Measurements from ENCODE around the gene ATP11C.
"Not testable (repeated sequence)": the region's sequence is repeated elsewhere in the genome, so short reads cannot be mapped to it uniquely, and the experiment has no call there.

ATP11C gene

DNA sequence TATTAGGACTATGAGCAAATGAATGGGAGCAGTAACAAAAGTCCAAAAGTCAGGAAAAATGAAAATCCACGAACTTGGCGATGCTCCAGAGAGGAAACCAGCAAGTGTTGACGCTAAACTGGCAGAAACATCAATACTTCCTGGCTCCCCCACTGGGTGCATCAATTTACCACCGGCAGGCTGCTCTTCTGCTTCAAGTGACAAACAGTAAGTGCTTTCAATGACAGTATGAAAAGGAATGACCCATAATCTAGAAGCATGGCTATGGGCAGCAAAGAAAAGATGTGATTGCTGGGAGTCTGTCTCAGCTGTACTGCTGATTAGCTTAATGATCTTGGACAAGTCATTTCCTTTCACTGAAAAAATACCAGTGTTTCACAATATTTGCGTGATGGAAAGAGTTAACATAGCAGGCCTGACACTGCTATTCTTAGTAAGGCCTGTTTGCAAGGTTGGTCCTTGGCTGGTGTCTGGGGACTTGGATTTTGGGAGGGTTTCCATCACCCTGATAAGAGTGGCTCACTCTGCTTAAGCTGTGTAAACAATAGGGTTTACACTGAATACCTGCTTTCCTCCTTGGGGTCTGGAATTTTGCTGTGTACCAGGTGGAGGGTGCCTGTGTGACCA is 8.7 kb downstream of the ATP11C start:
- TF ChIP-seq, protein P1, sequence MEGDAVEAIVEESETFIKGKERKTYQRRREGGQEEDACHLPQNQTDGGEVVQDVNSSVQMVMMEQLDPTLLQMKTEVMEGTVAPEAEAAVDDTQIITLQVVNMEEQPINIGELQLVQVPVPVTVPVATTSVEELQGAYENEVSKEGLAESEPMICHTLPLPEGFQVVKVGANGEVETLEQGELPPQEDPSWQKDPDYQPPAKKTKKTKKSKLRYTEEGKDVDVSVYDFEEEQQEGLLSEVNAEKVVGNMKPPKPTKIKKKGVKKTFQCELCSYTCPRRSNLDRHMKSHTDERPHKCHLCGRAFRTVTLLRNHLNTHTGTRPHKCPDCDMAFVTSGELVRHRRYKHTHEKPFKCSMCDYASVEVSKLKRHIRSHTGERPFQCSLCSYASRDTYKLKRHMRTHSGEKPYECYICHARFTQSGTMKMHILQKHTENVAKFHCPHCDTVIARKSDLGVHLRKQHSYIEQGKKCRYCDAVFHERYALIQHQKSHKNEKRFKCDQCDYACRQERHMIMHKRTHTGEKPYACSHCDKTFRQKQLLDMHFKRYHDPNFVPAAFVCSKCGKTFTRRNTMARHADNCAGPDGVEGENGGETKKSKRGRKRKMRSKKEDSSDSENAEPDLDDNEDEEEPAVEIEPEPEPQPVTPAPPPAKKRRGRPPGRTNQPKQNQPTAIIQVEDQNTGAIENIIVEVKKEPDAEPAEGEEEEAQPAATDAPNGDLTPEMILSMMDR (IDR thresholded peaks at IDR 0.05; ENCODE audit: insufficient read depth, missing control alignments) = no peak
- FAIRE-seq (no peak), DNase-seq (ENCODE audit: insufficient read length, low spot score) (no peak)

DNA sequence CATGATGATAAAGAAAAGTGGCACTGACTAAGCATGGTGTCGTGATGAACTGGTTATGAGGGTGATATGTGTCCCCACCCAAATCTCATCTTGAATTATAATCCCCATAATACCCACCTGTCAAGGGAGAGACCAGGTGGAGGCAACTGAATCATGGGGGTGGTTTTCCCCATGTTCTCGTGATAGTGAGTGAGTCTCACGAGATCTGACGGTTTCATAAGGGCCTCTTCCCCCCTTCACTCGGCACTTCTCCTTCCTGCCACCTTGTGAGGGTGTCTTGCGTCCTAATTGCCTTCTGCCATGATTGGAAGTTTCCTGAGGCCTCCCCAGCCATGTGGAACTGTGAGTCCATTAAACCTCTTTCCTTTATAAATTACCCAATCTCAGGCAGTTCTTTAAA is 11.7 kb downstream of the ATP11C start:
- not testable (repeated sequence) for DNase-seq (ENCODE audit: insufficient read length, low spot score); FAIRE-seq

DNA sequence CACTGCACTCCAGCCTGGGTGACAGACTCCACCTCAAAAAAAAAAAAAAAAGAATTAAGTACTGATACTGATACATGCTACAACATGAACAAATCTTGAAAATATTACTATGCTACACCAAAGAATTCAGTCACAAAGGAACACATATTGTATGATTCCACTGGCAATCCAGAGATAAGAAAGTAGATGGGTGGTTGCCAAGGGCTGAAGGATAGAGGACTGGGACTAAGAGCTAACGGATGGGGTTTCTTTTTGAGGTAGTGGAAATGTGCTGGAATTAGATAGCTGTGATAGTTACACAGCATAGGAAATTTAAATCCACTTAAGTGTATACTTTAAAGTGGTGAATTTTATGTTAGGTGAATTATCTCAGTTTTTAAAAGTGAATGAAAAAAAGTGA is 12.5 kb downstream of the ATP11C start:
- TF ChIP-seq, protein P1 (IDR thresholded peaks at IDR 0.05; ENCODE audit: insufficient read depth, missing control alignments) = no peak
- DNase-seq (ENCODE audit: insufficient read length, low spot score) (no peak), FAIRE-seq (no peak)

DNA sequence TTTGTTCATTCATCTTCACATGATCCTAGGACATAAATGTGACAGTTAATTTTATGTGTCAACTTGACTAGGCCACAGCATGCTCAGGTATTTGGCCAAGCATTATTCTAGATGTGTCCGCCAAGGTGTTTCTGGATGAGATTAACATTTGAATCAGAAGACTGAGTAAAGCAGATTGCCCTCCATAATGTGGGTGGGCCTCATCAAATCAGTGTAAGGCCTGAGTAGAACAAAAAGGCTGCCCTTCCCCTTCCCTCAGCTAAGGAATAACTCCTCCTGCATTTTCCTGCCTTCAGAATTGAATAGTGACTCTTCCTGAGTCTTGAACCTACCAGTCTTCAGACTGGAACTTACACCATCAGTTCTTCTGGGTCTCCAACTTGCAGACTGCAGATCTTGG is 18.4 kb downstream of the ATP11C start:
- FAIRE-seq (no peak), DNase-seq (ENCODE audit: insufficient read length, low spot score) (no peak)
- TF ChIP-seq, protein P1 (IDR thresholded peaks at IDR 0.05; ENCODE audit: insufficient read depth, missing control alignments) = no peak

DNA sequence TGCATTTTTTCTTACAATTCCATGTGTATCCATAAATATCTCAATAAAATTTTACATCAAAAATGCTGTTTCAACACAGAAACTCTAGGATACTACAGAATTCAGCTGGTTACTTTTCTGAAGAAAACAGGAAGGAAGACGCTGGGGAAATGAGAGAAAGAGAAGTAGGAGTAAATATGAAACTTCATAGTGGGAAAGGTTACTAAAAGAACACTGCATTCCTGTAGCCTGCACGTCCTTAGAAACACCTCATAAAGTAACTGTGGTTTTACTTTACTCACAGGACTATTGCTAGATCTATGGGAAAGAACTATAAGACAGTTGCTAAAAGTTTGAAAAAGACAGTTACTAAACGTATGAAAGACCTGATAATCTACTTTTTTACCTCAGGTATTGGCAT is 23.1 kb downstream of the ATP11C start:
- TF ChIP-seq, protein P1 (IDR thresholded peaks at IDR 0.05; ENCODE audit: insufficient read depth, missing control alignments) = no peak
- DNase-seq (ENCODE audit: insufficient read length, low spot score) (no peak), FAIRE-seq (no peak)

DNA sequence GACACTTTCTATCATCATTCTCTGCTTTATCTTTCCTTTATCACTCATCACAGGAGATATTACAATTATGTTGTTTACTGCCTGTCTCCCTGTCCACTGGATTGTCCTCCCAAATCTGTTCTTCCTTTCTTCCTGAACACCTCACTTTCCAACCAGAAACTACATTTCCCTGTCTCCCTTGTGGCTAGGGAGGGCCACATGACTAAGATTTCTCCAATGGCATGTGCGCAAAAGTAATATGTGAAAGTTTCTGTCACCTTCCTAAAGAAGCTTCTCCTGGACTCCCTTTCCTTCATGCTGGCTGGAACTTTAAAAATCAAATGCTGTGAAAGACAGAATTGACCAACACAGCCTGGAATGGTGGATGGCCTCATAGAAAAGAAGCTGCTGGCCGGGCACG is 25.8 kb downstream of the ATP11C start:
- TF ChIP-seq, protein P1 (IDR thresholded peaks at IDR 0.05; ENCODE audit: insufficient read depth, missing control alignments) = no peak
- FAIRE-seq (no peak), DNase-seq (ENCODE audit: insufficient read length, low spot score) (no peak)

DNA sequence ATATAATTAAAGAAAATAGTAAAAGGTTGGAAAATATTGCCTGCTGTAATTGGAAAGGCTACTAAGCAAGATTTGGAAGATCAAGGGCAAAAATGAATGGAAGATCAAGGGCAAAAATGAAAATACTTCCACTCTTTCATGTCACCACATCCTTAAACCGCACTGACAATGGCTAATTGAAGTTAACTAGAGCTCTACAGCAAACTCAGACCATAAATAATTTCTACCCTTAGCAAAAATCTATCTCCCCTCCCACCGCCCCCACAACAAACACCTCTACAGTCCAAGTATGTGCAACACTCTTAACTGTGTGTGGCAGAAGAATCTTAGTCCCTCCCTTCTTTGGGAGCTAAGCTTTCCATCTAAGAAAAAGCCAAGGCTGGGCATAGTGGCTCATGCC is 27.1 kb downstream of the ATP11C start:
- TF ChIP-seq, protein P1 (IDR thresholded peaks at IDR 0.05; ENCODE audit: insufficient read depth, missing control alignments) = no peak
- no peak for DNase-seq (ENCODE audit: insufficient read length, low spot score)
- FAIRE-seq = no peak

DNA sequence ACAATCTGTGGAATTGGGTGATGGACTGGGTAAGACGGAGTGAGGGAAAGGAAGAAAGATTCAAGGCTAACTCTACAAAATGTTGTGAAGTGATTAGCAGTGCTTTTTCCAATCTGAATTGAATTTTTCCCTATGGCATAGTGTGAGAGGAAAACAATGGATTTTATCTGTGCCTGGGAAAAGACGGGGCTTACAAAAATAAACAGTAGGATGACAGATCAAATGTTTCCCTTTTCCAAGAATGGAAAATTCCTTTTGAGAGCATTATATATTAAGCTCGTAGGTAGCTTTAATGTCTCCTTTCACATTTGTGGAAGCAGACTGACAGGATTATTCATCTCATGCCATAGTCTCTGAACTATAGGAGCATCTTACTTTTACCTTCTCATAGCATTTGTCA is 27.8 kb downstream of the ATP11C start:
- TF ChIP-seq, protein P1 (IDR thresholded peaks at IDR 0.05; ENCODE audit: insufficient read depth, missing control alignments) = no peak
- DNase-seq (ENCODE audit: insufficient read length, low spot score) = no peak
- no peak for FAIRE-seq

Data from D721Med (cell line).